ENCODE data around the gene OSER1. TPM values are rescaled to one million over a fixed set of nuclear protein-coding genes. Genes with fewer than 3 reads are reported as not detected.

Gene OSER1
- total RNA-seq, 4 donors from 2014 or later = 36.2 to 56.4 (median 43.0) TPM

DNA sequence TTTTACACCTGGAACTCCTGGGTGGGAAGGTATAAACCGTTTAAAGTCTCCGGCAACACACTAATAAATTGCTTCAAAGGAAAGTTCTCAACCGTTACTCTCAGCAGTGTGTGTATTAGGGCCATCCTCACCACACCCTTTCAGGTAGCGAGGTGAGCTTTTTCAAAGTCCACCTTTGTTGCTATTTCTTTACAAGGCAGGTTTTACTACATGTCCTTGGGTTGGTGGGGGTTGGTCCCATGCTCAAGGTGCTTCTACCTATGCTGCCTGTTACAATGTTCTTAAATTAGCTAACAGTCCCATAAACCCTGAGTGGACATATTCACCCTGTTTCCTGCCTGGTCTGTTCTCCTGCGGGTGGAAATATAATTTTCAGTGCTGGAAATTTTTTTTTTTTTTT lies 13.2 kb upstream of the OSER1 start:
- Histone ChIP-seq H3K9me3 (no peaks in the 10 kb centered on the region), H3K27ac (no peak overlapping the region), H3K36me3 (no peaks in the 10 kb centered on the region), H3K27me3 (no peaks in the 10 kb centered on the region), H3K4me3 (replicated peaks in 1 of 3) (no peak overlapping the region), H3K4me1 (no peaks in the 10 kb centered on the region)
- no peak for TF ChIP-seq POLR2A (IDR thresholded peaks at IDR 0.05)
- TF ChIP-seq, protein P1, sequence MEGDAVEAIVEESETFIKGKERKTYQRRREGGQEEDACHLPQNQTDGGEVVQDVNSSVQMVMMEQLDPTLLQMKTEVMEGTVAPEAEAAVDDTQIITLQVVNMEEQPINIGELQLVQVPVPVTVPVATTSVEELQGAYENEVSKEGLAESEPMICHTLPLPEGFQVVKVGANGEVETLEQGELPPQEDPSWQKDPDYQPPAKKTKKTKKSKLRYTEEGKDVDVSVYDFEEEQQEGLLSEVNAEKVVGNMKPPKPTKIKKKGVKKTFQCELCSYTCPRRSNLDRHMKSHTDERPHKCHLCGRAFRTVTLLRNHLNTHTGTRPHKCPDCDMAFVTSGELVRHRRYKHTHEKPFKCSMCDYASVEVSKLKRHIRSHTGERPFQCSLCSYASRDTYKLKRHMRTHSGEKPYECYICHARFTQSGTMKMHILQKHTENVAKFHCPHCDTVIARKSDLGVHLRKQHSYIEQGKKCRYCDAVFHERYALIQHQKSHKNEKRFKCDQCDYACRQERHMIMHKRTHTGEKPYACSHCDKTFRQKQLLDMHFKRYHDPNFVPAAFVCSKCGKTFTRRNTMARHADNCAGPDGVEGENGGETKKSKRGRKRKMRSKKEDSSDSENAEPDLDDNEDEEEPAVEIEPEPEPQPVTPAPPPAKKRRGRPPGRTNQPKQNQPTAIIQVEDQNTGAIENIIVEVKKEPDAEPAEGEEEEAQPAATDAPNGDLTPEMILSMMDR (IDR thresholded peaks at IDR 0.05) = no peak
- intact Hi-C loops (cut with DNase I) = no loop called here
- WGBS, 2 donors = 82 to 87% methylated on average over 5 of the region's 5 CpGs
- DNase-seq = no peak

GRCh38 chr20:44222633-44223368 lies 12.2 kb upstream of the OSER1 start:
- Histone ChIP-seq H3K36me3 (no peaks in the 10 kb centered on the region), H3K27ac (no peak overlapping the region), H3K4me3 (replicated peaks in 1 of 3) (no peak overlapping the region), H3K27me3 (no peaks in the 10 kb centered on the region), H3K9me3 (no peaks in the 10 kb centered on the region), H3K4me1 (no peaks in the 10 kb centered on the region)
- no peak for DNase-seq
- 57 to 65% methylated on average over 4 to 7 of the region's 7 CpGs for WGBS, 2 donors
- intact Hi-C loops (cut with DNase I) = no loop called here
- TF ChIP-seq POLR2A (IDR thresholded peaks at IDR 0.05) = no peak
- TF ChIP-seq, protein P1 (IDR thresholded peaks at IDR 0.05) = no peak

DNA sequence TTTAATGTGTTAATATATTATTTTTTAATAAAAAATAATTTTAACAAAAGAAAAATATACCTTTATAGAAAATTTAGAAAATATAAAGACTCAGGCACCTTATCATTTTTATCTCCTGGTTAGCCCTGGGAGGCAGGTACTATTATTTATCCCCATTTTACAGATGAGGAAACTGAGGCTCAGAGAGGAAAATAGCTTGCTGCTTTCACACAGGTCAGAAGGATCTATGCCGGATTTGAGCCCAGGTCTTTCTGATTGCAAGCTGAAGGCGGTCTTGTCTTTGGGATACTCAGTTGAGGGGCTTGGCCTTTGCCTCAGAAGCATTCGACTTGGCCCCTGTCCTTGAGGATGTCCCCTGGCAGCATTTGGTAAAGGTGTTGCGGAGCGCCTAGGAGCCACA lies 11.5 kb upstream of the OSER1 start:
- DNase-seq = no peak
- intact Hi-C loops (cut with DNase I) = no loop called here
- Histone ChIP-seq H3K27me3 (no peaks in the 10 kb centered on the region), H3K4me3 (replicated peaks in 1 of 3) (no peak overlapping the region), H3K27ac (no peak overlapping the region), H3K9me3 (no peaks in the 10 kb centered on the region), H3K36me3 (no peaks in the 10 kb centered on the region), H3K4me1 (no peaks in the 10 kb centered on the region)
- TF ChIP-seq, protein P1 (IDR thresholded peaks at IDR 0.05) = no peak
- TF ChIP-seq POLR2A (IDR thresholded peaks at IDR 0.05) = no peak
- WGBS, 2 donors = 96 to 97% methylated on average over 5 of the region's 5 CpGs

DNA sequence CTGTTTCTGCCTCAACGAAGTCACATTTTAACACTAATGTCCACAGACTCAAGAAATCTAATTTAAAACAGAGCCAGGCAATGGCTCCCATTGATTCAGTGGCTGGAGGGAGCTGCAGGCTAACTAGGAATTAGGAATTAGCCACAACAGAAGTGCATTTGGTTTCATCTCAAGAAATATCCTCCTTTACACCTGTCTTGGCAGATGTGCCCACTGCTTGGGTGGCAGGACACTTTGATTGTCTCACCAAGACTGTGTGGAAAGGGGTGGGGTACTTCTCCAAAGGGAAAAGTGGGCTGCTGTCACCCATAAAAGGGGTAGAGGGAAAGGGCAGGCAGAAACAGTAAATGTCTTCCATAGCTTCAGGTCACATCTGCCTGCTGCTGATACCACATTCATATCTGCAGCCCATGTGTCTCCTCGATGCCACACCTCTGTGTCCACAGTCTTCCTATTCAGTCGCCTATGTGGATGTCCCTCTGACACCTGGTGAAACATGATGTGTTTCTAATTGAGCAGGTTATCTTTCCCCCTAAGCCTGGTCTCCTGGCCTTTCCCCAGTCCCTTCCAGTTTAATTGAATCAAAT lies 10.9 kb upstream of the OSER1 start:
- TF ChIP-seq, protein P1 (IDR thresholded peaks at IDR 0.05) = no peak
- TF ChIP-seq POLR2A (IDR thresholded peaks at IDR 0.05) = no peak
- no peak overlapping the region for H3K4me3 ChIP-seq (replicated peaks in 1 of 3)
- no peaks in the 10 kb centered on the region for H3K9me3 ChIP-seq
- intact Hi-C loops (cut with DNase I) = no loop called here
- H3K36me3 ChIP-seq = no peaks in the 10 kb centered on the region
- 89 to 90% methylated on average over 3 of the region's 3 CpGs for WGBS, 2 donors
- H3K4me1 ChIP-seq = no peaks in the 10 kb centered on the region
- H3K27me3 ChIP-seq = no peaks in the 10 kb centered on the region
- H3K27ac ChIP-seq = no peak overlapping the region
- no peak for DNase-seq

- Histone ChIP-seq H3K27me3 (no peaks in the 10 kb centered on the region), H3K36me3 (no peaks in the 10 kb centered on the region), H3K27ac (no peak overlapping the region), H3K9me3 (no peaks in the 10 kb centered on the region), H3K4me1 (no peaks in the 10 kb centered on the region), H3K4me3 (replicated peaks in 1 of 3) (no peak overlapping the region)
- no peak for DNase-seq
- WGBS, 2 donors = 61 to 65% methylated on average over 6 of the region's 6 CpGs
- intact Hi-C loops (cut with DNase I) = loop anchor here (10.0 kb wide), 2 partner anchors 165 to 255 kb away; partner anchors contain the start of gene TTPAL
- TF ChIP-seq, protein P1 (IDR thresholded peaks at IDR 0.05) = no peak
- TF ChIP-seq POLR2A (IDR thresholded peaks at IDR 0.05) = no peak
Observed at GRCh38 chr20:44219791-44220190, 9.2 kb upstream of the OSER1 start.
